GM23338 (cell line): ENCODE results near the gene EPHA4. TPM values are rescaled to one million over a fixed set of nuclear protein-coding genes. Genes with fewer than 3 reads are reported as not detected.

Source experiments
- ATAC-seq: fragments of 200-7000 bp; cut with Tn5 transposase; 3 replicates; pipeline ENCODE4 v1.9.1; 2020
- DNase-seq: peaks from one replicate; pipeline ENCODE4 v3.0.0-alpha.2; 2015; ENCODE audit warnings: low spot score
- H2AFZ ChIP-seq: fragments of 200-600 bp; sonication (generic); 2 replicates; pipeline ENCODE4 v1.8.0; 2016; ENCODE audit warnings: antibody characterized with exemption, mild to moderate bottlenecking, moderate library complexity
- H3F3A ChIP-seq: fragments of 200-600 bp; sonication (generic); replicated peaks from 2 replicates; pipeline ENCODE4 v1.8.0; 2017; ENCODE audit warnings: antibody characterized with exemption, mixed run types, low read depth
- H3K27ac ChIP-seq: fragments of 200-600 bp; sonication (generic); 2 replicates; pipeline ENCODE4 v1.6.1; 2016; ENCODE audit warnings: low read depth
- H3K27me3 ChIP-seq: fragments of 200-600 bp; sonication (generic); 2 replicates; pipeline ENCODE4 v1.8.0; 2016; ENCODE audit warnings: mild to moderate bottlenecking, mixed run types, moderate library complexity; ENCODE audit not compliant: insufficient read depth
- H3K36me3 ChIP-seq: fragments of 200-600 bp; sonication (generic); 2 replicates; pipeline ENCODE4 v1.8.0; 2016; ENCODE audit warnings: mild to moderate bottlenecking; ENCODE audit not compliant: insufficient read depth
- H3K4me1 ChIP-seq: fragments of 200-600 bp; sonication (generic); 2 replicates; pipeline ENCODE4 v1.8.0; 2016; ENCODE audit warnings: mild to moderate bottlenecking, moderate library complexity; ENCODE audit not compliant: insufficient read depth
- H3K4me2 ChIP-seq: fragments of 200-600 bp; sonication (generic); 2 replicates; pipeline ENCODE4 v1.7.1; 2017; ENCODE audit warnings: mixed run types
- H3K4me3 ChIP-seq: fragments of 200-600 bp; sonication (generic); 2 replicates; pipeline ENCODE4 v1.6.1; 2016; ENCODE audit warnings: mixed run types
- H3K79me2 ChIP-seq: fragments of 200-600 bp; sonication (generic); replicated peaks from 2 replicates; pipeline ENCODE4 v1.8.0; 2017; ENCODE audit warnings: mild to moderate bottlenecking; ENCODE audit not compliant: insufficient read depth
- H3K9me2 ChIP-seq: fragments of 200-600 bp; sonication (generic); 2 replicates; pipeline ENCODE4 v1.8.0; 2017; ENCODE audit not compliant: insufficient read depth
- H4K20me1 ChIP-seq: fragments of 200-600 bp; sonication (generic); replicated peaks from 2 replicates; pipeline ENCODE4 v1.8.0; 2017; ENCODE audit warnings: mild to moderate bottlenecking; ENCODE audit not compliant: insufficient read depth
- H3K27ac Mint-ChIP-seq: 2 replicates; pipeline ENCODE4 v1.8.0; 2020; ENCODE audit warnings: inconsistent platforms, mild to moderate bottlenecking, moderate library complexity, mixed read lengths
- H3K27me3 Mint-ChIP-seq: 3 replicates; pipeline ENCODE4 v1.8.0; 2022; ENCODE audit warnings: low read depth, mild to moderate bottlenecking, moderate library complexity, mixed read lengths, inconsistent platforms; ENCODE audit not compliant: insufficient read depth, poor library complexity
- H3K36me3 Mint-ChIP-seq: 3 replicates; pipeline ENCODE4 v1.8.0; 2021; ENCODE audit warnings: low read depth, mild to moderate bottlenecking, inconsistent platforms, moderate library complexity, mixed read lengths
- H3K4me1 Mint-ChIP-seq: 3 replicates; pipeline ENCODE4 v1.8.0; 2020; ENCODE audit warnings: mild to moderate bottlenecking, inconsistent platforms, mixed read lengths
- H3K4me3 Mint-ChIP-seq: 3 replicates; pipeline ENCODE4 v1.8.0; 2021; ENCODE audit warnings: moderate library complexity, mild to moderate bottlenecking, inconsistent platforms, mixed read lengths
- H3K9me3 Mint-ChIP-seq: 3 replicates; pipeline ENCODE4 v1.8.0; 2020; ENCODE audit warnings: moderate library complexity, mild to moderate bottlenecking, inconsistent platforms, mixed read lengths
- CREB1 ChIP-seq: fragments of 250-450 bp; sonication (Bioruptor Pico); IDR thresholded peaks from 2 replicates; pipeline ENCODE4 v1.5.0; 2020; ENCODE audit warnings: low read depth, mild to moderate bottlenecking, moderate library complexity
- EZH2 ChIP-seq: fragments of 200-600 bp; sonication (generic); IDR thresholded peaks from one replicate; pipeline ENCODE4 v1.8.0; 2017; ENCODE audit warnings: antibody characterized with exemption, mild to moderate bottlenecking, low read depth; ENCODE audit not compliant: unreplicated experiment
- EZH2phosphoT487 ChIP-seq: fragments of 200-600 bp; sonication (generic); IDR thresholded peaks from one replicate; pipeline ENCODE4 v1.8.1; 2018; ENCODE audit warnings: antibody characterized with exemption; ENCODE audit not compliant: unreplicated experiment
- JUNB ChIP-seq: IDR thresholded peaks from one replicate; pipeline ENCODE4 v1.6.1; 2016; ENCODE audit warnings: antibody characterized with exemption; ENCODE audit not compliant: unreplicated experiment
- NANOG ChIP-seq: IDR thresholded peaks from 2 replicates; pipeline ENCODE4 v1.6.1; 2016; ENCODE audit warnings: antibody characterized with exemption, borderline replicate concordance
- POLR2AphosphoS5 ChIP-seq: IDR thresholded peaks from 2 replicates; pipeline ENCODE4 v1.6.1; 2016; ENCODE audit warnings: antibody characterized with exemption, low read depth
- STAT1 ChIP-seq: IDR thresholded peaks from one replicate; pipeline ENCODE4 v1.6.1; 2016; ENCODE audit warnings: antibody characterized with exemption; ENCODE audit not compliant: unreplicated experiment
- ZNF114 ChIP-seq: fragments of 250-450 bp; sonication (Bioruptor Pico); IDR thresholded peaks from 2 replicates; pipeline ENCODE4 v1.5.0; 2020; ENCODE audit warnings: mild to moderate bottlenecking, moderate library complexity
- ZNF331 ChIP-seq: fragments of 250-450 bp; sonication (Bioruptor Pico); IDR thresholded peaks from 2 replicates; pipeline ENCODE4 v1.5.0; 2020; ENCODE audit warnings: low read depth, mild to moderate bottlenecking, moderate library complexity
- polyA plus RNA-seq: library from polyadenylated mRNA; unstranded; fragments of >200 nt; fragmentation: Nextera tagmentation; extraction: Ambion mirVana; gene quantifications from 2 replicates; pipeline ENCODE4 v1.2.1, GENCODE V29; 2016
- total RNA-seq: library from RNA; depleted of rRNA; stranded (reverse); fragments of >200 nt; shearing (Covaris generic); gene quantifications from 2 replicates; pipeline ENCODE4 v1.2.3, GENCODE V29; 2014
- TF ChIP-seq, protein P1 (sequence below): IDR thresholded peaks from 2 replicates; pipeline ENCODE4 v1.6.1; 2016; ENCODE audit warnings: antibody characterized with exemption
- TF ChIP-seq, protein P2 (sequence below): IDR thresholded peaks from one replicate; pipeline ENCODE4 v1.6.1; 2018; ENCODE audit warnings: antibody characterized with exemption; ENCODE audit not compliant: unreplicated experiment
- TF ChIP-seq, protein P3 (sequence below), 2 experiments: fragments of 200-600 bp in 1 of 2; sonication (generic) in 1 of 2; conservative IDR thresholded peaks; 2 replicates each; pipeline versions ENCODE4 v1.5.1 to v1.6.1; 2016 to 2017; ENCODE audit warnings: antibody characterized with exemption in 2 of 2, low read depth in 2 of 2, mild to moderate bottlenecking in 2 of 2, moderate library complexity in 1 of 2
- TF ChIP-seq, protein P4 (sequence below): fragments of 250-450 bp; sonication (Bioruptor Pico); IDR thresholded peaks from 2 replicates; pipeline ENCODE4 v1.5.0; 2020; ENCODE audit warnings: mild to moderate bottlenecking, moderate library complexity

The EPHA4 gene
- total and polyA plus RNA-seq, 2 experiments from 2014 or later, result 4.1 to 6.2 TPM

DNA sequence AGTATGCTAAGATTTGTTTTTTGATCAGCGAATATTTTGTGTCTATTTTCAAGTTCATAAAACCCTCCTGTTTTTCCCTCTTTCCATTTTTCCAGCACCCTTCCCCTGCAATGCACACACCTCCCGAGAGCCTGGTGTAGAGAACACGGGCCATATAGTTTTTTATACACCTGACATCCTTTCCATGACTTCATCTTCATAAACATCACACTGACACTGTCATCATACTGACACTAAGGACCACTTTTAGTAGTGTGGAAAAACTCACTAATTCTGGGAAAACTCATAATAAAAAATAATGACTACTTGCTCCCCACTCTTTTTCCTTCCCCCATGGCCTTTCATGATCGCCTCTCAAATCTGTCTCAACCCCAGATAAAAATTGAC, 70.2 kb downstream of the EPHA4 start:
- ATAC-seq, result no peak

More for the DNA sequence above, 70.2 kb downstream of the EPHA4 start:
- H3K9me3 Mint-ChIP-seq, result no peaks in the 10 kb centered on the region
- no peak overlapping the region for H3K4me3 Mint-ChIP-seq
- Histone ChIP-seq H3K79me2 (no peaks in the 10 kb centered on the region), H4K20me1 (0 out of 2 replicates have a peak, but pooled peaks cover 2% of the 10 kb centered on the region), H3K4me2 (no peak overlapping the region), H3K27me3 (no peaks in the 10 kb centered on the region), H3K4me1 (0 out of 2 replicates have a peak, but pooled peaks cover 8% of the 10 kb centered on the region), H3K4me3 (no peak overlapping the region), H3K9me2 (no peaks in the 10 kb centered on the region; the same call in 1 of the 2 replicates), H3F3A (no peaks in the 10 kb centered on the region), H2AFZ (no peak overlapping the region), H3K27ac (no peak overlapping the region), H3K36me3 (no peaks in the 10 kb centered on the region)
- no peaks in the 10 kb centered on the region for H3K27me3 Mint-ChIP-seq
- H3K4me1 Mint-ChIP-seq, result peaks cover 9% of the 10 kb centered on the region
- DNase-seq, result no peak
- H3K36me3 Mint-ChIP-seq, result no peaks in the 10 kb centered on the region
- H3K27ac Mint-ChIP-seq, result no peak overlapping the region
- TF ChIP-seq, protein P1, sequence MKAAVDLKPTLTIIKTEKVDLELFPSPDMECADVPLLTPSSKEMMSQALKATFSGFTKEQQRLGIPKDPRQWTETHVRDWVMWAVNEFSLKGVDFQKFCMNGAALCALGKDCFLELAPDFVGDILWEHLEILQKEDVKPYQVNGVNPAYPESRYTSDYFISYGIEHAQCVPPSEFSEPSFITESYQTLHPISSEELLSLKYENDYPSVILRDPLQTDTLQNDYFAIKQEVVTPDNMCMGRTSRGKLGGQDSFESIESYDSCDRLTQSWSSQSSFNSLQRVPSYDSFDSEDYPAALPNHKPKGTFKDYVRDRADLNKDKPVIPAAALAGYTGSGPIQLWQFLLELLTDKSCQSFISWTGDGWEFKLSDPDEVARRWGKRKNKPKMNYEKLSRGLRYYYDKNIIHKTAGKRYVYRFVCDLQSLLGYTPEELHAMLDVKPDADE, result no peak
- TF ChIP-seq NANOG, result no peak
- no peak for TF ChIP-seq POLR2AphosphoS5
- no peak for TF ChIP-seq EZH2
- no peak for TF ChIP-seq STAT1
- TF ChIP-seq, protein P2, sequence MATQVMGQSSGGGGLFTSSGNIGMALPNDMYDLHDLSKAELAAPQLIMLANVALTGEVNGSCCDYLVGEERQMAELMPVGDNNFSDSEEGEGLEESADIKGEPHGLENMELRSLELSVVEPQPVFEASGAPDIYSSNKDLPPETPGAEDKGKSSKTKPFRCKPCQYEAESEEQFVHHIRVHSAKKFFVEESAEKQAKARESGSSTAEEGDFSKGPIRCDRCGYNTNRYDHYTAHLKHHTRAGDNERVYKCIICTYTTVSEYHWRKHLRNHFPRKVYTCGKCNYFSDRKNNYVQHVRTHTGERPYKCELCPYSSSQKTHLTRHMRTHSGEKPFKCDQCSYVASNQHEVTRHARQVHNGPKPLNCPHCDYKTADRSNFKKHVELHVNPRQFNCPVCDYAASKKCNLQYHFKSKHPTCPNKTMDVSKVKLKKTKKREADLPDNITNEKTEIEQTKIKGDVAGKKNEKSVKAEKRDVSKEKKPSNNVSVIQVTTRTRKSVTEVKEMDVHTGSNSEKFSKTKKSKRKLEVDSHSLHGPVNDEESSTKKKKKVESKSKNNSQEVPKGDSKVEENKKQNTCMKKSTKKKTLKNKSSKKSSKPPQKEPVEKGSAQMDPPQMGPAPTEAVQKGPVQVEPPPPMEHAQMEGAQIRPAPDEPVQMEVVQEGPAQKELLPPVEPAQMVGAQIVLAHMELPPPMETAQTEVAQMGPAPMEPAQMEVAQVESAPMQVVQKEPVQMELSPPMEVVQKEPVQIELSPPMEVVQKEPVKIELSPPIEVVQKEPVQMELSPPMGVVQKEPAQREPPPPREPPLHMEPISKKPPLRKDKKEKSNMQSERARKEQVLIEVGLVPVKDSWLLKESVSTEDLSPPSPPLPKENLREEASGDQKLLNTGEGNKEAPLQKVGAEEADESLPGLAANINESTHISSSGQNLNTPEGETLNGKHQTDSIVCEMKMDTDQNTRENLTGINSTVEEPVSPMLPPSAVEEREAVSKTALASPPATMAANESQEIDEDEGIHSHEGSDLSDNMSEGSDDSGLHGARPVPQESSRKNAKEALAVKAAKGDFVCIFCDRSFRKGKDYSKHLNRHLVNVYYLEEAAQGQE, result no peak
- TF ChIP-seq EZH2phosphoT487, result no peak
- TF ChIP-seq ZNF331 (CRISPR knock-in tag), result no peak
- TF ChIP-seq, protein P3, sequence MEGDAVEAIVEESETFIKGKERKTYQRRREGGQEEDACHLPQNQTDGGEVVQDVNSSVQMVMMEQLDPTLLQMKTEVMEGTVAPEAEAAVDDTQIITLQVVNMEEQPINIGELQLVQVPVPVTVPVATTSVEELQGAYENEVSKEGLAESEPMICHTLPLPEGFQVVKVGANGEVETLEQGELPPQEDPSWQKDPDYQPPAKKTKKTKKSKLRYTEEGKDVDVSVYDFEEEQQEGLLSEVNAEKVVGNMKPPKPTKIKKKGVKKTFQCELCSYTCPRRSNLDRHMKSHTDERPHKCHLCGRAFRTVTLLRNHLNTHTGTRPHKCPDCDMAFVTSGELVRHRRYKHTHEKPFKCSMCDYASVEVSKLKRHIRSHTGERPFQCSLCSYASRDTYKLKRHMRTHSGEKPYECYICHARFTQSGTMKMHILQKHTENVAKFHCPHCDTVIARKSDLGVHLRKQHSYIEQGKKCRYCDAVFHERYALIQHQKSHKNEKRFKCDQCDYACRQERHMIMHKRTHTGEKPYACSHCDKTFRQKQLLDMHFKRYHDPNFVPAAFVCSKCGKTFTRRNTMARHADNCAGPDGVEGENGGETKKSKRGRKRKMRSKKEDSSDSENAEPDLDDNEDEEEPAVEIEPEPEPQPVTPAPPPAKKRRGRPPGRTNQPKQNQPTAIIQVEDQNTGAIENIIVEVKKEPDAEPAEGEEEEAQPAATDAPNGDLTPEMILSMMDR (conservative IDR thresholded peaks at IDR 0.05; ENCODE audit: low read depth in 2 of 2), result no peak
- TF ChIP-seq ZNF114 (CRISPR knock-in tag), result no peak
- TF ChIP-seq, protein P4, sequence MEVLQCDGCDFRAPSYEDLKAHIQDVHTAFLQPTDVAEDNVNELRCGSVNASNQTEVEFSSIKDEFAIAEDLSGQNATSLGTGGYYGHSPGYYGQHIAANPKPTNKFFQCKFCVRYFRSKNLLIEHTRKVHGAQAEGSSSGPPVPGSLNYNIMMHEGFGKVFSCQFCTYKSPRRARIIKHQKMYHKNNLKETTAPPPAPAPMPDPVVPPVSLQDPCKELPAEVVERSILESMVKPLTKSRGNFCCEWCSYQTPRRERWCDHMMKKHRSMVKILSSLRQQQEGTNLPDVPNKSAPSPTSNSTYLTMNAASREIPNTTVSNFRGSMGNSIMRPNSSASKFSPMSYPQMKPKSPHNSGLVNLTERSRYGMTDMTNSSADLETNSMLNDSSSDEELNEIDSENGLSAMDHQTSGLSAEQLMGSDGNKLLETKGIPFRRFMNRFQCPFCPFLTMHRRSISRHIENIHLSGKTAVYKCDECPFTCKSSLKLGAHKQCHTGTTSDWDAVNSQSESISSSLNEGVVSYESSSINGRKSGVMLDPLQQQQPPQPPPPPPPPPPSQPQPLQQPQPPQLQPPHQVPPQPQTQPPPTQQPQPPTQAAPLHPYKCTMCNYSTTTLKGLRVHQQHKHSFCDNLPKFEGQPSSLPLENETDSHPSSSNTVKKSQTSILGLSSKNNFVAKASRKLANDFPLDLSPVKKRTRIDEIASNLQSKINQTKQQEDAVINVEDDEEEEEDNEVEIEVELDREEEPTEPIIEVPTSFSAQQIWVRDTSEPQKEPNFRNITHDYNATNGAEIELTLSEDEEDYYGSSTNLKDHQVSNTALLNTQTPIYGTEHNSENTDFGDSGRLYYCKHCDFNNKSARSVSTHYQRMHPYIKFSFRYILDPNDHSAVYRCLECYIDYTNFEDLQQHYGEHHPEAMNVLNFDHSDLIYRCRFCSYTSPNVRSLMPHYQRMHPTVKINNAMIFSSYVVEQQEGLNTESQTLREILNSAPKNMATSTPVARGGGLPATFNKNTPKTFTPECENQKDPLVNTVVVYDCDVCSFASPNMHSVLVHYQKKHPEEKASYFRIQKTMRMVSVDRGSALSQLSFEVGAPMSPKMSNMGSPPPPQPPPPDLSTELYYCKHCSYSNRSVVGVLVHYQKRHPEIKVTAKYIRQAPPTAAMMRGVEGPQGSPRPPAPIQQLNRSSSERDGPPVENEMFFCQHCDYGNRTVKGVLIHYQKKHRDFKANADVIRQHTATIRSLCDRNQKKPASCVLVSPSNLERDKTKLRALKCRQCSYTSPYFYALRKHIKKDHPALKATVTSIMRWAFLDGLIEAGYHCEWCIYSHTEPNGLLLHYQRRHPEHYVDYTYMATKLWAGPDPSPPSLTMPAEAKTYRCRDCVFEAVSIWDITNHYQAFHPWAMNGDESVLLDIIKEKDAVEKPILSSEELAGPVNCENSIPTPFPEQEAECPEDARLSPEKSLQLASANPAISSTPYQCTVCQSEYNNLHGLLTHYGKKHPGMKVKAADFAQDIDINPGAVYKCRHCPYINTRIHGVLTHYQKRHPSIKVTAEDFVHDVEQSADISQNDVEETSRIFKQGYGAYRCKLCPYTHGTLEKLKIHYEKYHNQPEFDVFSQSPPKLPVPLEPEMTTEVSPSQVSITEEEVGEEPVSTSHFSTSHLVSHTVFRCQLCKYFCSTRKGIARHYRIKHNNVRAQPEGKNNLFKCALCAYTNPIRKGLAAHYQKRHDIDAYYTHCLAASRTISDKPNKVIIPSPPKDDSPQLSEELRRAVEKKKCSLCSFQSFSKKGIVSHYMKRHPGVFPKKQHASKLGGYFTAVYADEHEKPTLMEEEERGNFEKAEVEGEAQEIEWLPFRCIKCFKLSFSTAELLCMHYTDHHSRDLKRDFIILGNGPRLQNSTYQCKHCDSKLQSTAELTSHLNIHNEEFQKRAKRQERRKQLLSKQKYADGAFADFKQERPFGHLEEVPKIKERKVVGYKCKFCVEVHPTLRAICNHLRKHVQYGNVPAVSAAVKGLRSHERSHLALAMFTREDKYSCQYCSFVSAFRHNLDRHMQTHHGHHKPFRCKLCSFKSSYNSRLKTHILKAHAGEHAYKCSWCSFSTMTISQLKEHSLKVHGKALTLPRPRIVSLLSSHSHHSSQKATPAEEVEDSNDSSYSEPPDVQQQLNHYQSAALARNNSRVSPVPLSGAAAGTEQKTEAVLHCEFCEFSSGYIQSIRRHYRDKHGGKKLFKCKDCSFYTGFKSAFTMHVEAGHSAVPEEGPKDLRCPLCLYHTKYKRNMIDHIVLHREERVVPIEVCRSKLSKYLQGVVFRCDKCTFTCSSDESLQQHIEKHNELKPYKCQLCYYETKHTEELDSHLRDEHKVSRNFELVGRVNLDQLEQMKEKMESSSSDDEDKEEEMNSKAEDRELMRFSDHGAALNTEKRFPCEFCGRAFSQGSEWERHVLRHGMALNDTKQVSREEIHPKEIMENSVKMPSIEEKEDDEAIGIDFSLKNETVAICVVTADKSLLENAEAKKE, result no peak
- TF ChIP-seq JUNB, result no peak
- no peak for TF ChIP-seq CREB1 (CRISPR knock-in tag)
